Effector CD8-positive, alpha-beta T cell (primary cell): ENCODE data around the gene AUP1.

Experiments used
- DNase-seq: peaks from one replicate; lab custom pipeline; 2025; lab: John Stamatoyannopoulos, UW

The AUP1 gene

GRCh38 chr2:74556831-74557370 lies 27.4 kb upstream of the AUP1 start:
- no peak for DNase-seq

DNA sequence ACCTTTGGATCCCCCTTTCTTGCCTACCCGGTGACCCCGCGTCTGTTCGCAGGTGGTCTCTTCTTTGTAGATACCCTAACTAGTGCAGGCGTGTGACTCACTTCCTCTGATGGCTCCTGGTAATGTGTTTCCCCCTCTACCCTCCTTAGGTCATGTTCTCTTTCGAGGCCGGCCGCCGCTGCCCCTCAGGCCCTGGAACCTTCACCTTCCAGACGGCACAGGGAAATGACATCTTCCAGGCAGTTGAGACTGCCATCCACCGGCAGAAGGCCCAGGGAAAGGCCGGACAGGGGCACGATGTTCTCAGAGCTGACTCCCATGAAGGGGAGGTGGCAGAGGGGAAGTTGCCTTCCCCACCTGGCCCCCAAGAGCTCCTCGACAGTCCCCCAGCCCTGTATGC lies 26.7 kb upstream of the AUP1 start:
- DNase-seq = no peak

- DNase-seq = no peak
These were observed 26.2 kb upstream of the AUP1 start for GRCh38 chr2:74555610-74556103.

DNA sequence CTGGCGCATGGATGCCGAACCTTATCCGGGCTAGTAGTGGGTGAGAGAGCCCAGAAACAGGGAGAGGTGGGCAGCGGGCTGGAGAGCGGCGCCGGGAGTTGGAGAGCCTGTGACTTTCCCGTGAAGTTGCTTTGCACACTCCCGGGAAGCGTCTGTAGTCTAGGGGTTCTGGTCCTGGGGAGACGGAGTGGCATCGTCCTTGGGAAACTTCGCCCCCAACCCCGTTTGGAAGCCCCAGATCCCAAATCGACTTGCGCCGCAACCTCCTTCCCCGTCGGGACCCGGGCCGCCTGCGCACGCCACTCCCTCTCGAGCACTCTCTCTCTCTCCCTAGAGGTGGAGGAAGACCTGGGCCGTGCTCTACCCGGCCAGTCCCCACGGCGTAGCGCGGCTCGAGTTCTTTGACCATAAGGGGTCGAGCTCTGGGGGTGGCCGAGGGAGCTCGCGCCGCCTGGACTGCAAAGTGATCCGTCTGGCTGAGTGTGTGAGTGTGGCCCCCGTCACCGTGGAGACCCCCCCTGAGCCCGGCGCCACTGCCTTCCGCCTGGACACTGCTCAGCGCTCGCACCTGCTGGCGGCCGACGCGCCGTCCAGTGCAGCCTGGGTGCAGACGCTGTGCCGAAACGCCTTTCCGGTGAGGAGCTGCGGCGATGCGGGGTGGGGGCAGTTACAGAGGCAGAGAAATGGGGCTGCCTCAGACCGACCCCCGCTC lies 25.5 kb upstream of the AUP1 start:
- DNase-seq = peak; percentile 24

GRCh38 chr2:74553892-74554819 lies 24.6 kb upstream of the AUP1 start, which contains the start of the genes DOK1 and LOXL3:
Gene DOK1, plus strand, starts transcription at chr2:74554720. Its CDS starts 35 bp downstream, at chr2:74554755.
Gene LOXL3, minus strand, starts transcription at chr2:74553942. Its CDS starts 1,308 bp downstream, at chr2:74552634.
- DNase-seq = peak; percentile 71

DNA sequence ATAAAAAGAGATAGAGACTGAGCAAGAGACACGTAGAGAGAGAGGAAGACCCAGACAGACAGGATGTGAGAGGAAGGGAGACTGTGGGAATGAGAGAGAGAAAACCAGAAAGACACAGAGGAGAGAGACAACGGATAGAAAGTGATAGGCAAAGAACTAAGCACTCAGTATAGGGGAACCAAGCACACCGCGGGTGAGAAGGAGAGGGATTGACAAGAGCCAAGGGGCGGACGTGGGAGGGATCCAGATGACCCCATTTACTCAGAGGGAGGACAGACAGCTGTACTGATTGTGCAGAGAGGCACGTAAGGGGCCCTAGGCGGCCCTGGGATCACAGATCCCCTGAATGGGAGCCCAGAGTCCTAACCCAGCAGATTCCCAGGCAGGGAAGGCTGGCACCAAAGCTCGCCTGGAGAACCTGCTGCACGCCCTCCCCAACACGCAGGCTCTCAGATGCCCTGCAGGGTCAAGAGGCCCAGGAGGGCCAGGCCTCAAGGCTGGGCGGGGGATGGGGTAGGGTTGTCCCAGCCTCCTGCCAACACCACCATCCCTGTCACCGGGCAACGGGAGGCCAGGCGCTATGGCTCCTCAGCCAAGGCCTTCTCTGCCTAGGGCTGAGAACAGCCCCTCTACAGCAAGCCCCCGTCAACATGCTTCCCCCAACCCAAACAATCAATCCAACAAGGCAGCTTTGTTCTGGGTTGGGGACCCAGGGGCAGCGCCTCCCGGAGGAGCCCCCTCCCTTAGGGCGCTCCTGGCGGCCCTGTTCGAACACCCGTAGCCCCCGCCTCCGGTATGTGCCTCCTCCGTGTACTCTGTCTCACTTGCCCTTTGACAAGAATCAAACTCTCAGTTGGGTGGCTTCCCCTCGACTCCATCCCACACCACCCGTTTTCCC lies 23.7 kb upstream of the AUP1 start:
- DNase-seq = no peak

DNA sequence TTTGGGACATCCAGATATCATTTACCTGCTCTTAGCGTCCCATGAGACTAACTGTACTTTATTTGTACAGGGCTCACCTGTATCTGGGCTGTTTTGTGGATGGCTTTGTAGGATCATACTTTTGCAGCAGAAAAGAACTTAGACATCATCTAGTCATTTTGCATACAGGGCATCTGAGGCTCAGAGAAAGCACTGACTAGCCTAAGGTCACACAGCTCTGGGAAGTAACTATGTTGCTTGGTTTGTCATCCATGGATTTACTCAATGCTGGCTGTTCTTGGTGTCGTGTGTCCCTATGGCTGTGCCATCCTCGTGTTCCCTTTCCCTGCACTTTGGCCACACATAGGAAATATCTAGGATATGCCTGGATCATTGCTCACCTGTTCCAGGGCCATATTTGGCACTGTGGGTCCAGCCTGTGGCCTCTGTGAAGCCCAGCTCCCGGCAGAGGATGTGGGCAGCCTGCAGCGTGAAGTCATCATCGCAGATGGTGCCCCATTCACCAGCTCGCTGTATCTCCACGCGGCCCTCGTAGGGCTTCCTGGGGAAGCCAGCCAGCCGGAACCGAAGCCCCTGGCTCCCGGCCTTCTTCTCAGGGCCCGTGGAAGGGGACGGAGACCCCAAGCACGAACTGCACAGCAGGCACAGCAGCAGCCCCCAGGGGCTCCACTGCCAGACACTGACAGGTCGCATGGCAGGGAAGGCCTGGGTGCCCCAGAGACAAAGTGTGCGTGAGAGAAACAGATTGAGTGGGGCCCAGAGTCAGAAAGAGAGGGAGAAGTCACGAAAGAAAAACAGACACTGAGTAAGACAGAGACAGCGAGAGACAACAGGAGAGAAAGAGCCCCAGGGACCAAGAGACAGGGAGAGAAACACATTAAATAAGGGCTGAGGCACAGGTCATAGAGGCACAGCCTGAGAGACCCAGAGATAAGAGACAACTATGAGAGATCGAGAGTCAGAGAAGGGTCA lies 22.7 kb upstream of the AUP1 start:
- no peak for DNase-seq

DNA sequence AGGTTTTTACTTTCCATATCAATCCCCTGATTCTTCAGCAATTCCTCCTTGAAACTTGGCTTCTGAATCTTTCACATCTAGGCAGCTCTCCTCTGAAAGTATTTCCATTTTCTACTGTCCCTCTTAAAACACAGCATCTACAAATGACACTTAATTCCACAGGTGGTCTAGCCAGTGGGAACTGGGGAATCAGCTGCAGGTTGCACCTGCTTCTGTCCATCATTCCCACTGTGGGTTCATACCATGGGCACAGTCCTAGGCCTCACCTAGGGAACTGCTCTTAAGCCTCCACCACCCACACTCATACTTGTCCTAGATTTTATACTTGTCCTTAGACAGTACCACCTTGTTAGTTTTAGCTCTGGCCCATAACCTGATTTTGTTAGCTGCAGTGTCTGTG lies 22.0 kb upstream of the AUP1 start:
- DNase-seq = no peak

DNA sequence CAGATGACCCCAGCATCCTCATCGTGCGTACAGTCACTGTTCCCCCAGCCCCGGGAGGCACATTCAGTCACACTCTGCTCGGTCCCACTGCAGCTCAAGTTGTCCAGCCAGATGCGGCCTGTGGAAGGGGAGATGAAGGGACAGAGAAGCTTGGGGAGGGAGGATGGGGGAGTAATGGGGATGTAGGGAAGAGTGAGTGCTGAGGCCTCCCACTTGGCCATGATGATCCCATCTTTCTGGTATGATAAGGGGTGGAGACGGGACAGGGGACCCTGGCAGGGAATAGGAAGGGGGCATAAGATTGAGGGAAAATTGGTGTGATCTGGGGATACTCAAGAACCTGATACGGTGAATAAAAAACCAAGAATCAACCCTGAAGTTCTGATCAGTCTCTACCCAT lies 20.7 kb upstream of the AUP1 start:
- no peak for DNase-seq

DNA sequence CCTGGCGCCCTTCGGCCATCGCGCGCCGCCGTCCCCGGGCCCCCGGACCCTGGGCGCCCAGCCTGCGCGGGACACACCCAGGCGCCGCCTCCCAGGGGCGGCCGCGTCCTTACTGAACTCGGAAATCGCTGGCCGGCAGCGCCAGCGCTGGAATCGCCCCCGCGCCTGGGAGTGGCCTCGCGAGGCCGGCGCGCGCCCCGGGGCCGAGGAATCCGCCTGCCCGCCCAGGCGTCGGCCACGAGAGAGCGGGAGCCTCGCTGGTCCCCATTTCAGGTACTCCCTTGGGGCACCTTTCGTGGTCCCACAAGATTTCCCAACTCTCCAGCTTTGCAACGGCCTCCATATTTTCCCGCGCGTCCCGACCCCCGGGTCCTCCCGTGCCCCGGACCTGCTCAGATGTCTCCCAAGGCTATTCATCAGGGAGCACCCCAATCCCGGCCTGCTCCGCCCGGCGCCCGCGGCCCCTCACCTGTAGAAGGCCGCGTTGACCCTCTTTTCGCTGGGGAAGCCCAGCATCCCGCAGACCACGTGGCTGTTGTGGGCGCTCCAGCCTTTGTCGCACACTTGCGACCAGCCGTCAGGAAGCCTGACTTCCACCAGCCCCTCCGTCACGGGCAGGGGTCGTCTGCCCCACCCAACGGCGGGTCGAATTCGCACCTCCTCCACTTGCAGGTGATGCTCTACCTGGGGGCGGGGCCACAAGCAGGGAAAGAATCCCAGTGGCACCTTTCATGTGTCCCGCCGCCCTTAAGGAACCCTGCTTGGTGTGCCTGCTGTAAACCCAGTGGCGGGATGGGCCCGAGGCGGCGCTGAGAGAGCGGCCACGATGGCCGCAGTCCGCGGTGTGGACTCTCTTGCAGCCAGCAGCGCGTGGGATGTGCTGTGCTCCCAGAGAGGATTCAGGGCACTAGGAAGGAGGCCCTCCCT lies 19.7 kb upstream of the AUP1 start:
- DNase-seq = no peak

GRCh38 chr2:74548285-74548899 lies 18.9 kb upstream of the AUP1 start:
- DNase-seq = no peak

GRCh38 chr2:74546004-74546403 lies 16.5 kb upstream of the AUP1 start:
- no peak for DNase-seq

- no peak for DNase-seq
These were observed 15.1 kb upstream of the AUP1 start for GRCh38 chr2:74544634-74545033.

- DNase-seq = no peak
These were observed 13.5 kb upstream of the AUP1 start for GRCh38 chr2:74542978-74543377.

GRCh38 chr2:74540291-74540690 lies 10.8 kb upstream of the AUP1 start:
- DNase-seq = no peak

- no peak for DNase-seq
These were observed 9.4 kb upstream of the AUP1 start for GRCh38 chr2:74538881-74539339.

- DNase-seq = no peak
These were observed 7.6 kb upstream of the AUP1 start for GRCh38 chr2:74537140-74537539.

GRCh38 chr2:74536166-74536950 lies 6.9 kb upstream of the AUP1 start:
- DNase-seq = no peak
